GM12801 (cell line): ENCODE results near the gene HSPB6.

Experiments
- CTCF ChIP-seq: IDR thresholded peaks from one replicate; pipeline ENCODE4 v1.5.1; 2011; ENCODE audit warnings: control low read depth; ENCODE audit not compliant: insufficient read length; ENCODE audit errors: extremely low read depth

HSPB6 gene

GRCh38 chr19:35712567-35713505 lies 44.0 kb downstream of the HSPB6 start:
- TF ChIP-seq CTCF, result no peak

- no peak for TF ChIP-seq CTCF
Measured at GRCh38 chr19:35710784-35711723, 45.8 kb downstream of the HSPB6 start.

GRCh38 chr19:35708391-35708790 lies 48.4 kb downstream of the HSPB6 start:
- no peak for TF ChIP-seq CTCF
